Mammary epithelial cell (primary cell): Measurements from ENCODE around the gene ECM2.

Experiments used
- EZH2 ChIP-seq: IDR thresholded peaks from 2 replicates; pipeline ENCODE4 v1.6.1; 2012; ENCODE audit warnings: low read length, inconsistent platforms, borderline replicate concordance
- TF ChIP-seq, protein P1 (sequence below), 2 donors: IDR thresholded peaks in 1 of 2; conservative IDR thresholded peaks in 1 of 2; 2 replicates each; pipeline ENCODE4 v1.5.1; 2011 to 2012; ENCODE audit warnings: inconsistent platforms in 2 of 2, low read length in 2 of 2, mild to moderate bottlenecking in 2 of 2, control low read depth in 1 of 2, low read depth in 1 of 2; ENCODE audit not compliant: insufficient read depth in 1 of 2; ENCODE audit errors: extremely low read depth in 1 of 2

DNA sequence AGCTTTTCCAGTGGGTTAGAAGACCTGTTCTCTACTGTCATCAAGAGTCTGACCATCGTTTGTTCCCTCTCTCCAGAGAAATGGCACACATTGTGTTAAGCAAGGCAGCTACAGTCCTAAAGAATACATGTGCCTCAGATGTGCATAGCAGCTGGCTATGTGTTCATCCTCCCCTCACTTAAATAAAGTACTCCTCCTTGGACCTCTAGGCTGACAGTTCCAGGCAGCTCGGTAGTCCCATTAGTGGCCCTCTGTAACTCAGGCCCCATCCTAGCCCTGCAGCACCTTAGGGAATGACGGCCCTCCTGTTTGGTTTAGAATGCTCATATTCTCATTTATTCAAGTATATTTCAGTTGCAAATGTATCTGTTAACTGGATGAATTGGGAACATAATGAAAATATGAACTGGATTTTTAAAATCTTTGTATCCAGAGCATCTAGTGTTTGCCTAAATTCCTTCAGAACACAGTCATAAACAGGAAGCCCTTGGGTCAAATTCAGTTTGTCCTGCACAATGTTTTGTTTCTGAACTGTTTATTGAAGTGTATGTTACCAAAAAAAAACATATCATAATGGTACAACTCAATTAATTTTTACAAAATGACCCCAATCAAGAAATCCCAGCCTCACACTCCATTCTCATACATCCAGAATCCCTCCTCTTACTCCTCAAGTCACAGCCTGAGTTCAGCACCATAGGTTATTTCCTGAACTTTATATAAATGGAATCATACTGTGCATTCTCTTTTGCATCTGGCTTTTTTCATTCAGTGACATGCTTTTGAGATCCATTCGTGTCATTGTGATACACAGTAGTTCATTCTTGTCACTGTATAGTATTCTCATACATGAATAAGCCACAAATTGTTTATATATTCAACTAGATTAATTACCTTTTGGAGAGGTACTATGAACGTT, 51.9 kb downstream of the ECM2 start:
- TF ChIP-seq, protein P1, sequence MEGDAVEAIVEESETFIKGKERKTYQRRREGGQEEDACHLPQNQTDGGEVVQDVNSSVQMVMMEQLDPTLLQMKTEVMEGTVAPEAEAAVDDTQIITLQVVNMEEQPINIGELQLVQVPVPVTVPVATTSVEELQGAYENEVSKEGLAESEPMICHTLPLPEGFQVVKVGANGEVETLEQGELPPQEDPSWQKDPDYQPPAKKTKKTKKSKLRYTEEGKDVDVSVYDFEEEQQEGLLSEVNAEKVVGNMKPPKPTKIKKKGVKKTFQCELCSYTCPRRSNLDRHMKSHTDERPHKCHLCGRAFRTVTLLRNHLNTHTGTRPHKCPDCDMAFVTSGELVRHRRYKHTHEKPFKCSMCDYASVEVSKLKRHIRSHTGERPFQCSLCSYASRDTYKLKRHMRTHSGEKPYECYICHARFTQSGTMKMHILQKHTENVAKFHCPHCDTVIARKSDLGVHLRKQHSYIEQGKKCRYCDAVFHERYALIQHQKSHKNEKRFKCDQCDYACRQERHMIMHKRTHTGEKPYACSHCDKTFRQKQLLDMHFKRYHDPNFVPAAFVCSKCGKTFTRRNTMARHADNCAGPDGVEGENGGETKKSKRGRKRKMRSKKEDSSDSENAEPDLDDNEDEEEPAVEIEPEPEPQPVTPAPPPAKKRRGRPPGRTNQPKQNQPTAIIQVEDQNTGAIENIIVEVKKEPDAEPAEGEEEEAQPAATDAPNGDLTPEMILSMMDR (conservative IDR thresholded peaks at IDR 0.05 in 1 of 2, IDR thresholded peaks at IDR 0.05 in 1 of 2; ENCODE audit: extremely low read depth in 1 of 2, insufficient read depth in 1 of 2, low read depth in 1 of 2, low read length in 2 of 2): no peak
- TF ChIP-seq EZH2: no peak
